Midbrain (tissue), 1 donor: Measurements from ENCODE around the gene PAK5.

Experiments
- DNase-seq: peaks from one replicate; lab custom pipeline; 2025; lab: John Stamatoyannopoulos, UW

Gene PAK5

GRCh38 chr20:9838378-9839295, at the start of gene PAK5:
TSS of gene PAK5 (minus strand) at chr20:9839076. CDS start at chr20:9644328, 194,748 bp downstream.
- peak; percentile 75 for DNase-seq

DNA sequence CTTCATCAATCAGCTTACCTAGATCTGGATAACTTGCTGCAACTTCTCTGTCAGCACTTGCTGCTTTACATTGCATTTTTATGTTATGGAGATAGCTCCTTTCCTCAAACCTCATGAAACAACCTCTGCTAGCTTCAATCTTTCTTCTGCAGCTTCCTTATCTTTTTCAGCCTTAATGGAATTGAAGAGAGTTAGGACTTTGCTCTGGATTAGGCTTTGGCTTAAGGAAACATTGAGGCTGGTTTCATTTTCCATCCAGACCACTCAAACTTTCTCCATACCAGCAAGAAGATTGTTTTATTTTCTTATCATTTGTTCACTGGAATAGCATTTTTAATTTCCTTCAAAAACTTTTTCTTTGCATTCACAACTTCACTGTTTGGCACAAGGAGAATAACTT, 48.8 kb upstream of the PAK5 start:
- DNase-seq: no peak

- no peak for DNase-seq
These were observed 47.4 kb upstream of the PAK5 start for GRCh38 chr20:9886227-9886626.

DNA sequence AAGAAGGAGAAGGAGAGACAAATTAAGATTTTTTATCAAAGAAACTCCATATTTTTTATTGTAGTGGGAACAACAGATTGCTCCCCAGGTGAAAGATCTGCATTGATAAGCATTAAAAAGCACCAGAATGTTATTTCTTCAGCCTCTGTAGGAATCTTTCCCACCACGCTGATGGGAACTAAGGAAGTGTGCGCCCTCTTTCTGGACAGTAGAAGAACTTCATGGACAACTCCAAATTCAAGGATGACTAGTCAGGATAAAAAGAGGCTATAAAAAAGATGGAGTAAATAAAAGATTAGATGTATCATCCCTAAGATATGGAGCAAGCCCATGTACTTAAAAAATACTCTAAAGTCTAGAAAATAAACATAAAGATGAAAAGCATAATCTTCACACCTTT, 45.8 kb upstream of the PAK5 start:
- DNase-seq: no peak

DNA sequence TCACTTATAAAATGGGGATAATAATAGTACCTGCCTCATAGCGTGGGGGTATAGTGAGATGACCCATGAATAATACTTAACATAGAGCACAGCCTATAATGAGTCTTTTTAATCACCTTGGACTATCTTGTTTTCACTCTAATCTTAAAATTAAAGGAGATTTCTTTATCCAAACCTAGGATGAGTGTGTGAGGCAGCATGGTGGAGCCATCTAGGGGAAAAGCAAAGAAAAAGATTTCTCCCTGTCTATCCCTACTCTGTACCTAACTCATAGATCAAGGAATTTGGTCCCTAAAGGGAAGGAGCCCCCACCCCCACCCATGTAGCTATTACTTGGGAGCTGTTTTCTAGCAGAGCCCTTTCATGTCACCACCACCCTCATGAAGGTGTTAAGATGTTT, 45.2 kb upstream of the PAK5 start:
- no peak for DNase-seq

GRCh38 chr20:9877932-9878495, 39.1 kb upstream of the PAK5 start:
- DNase-seq: no peak

- no peak for DNase-seq
These were observed 28.5 kb upstream of the PAK5 start for GRCh38 chr20:9867196-9867980.

GRCh38 chr20:9852566-9852965, 13.7 kb upstream of the PAK5 start:
- no peak for DNase-seq

GRCh38 chr20:9839626-9840025, 750 bp upstream of the PAK5 start:
- no peak for DNase-seq

GRCh38 chr20:9838035-9838377, 870 bp downstream of the PAK5 start:
- DNase-seq: no peak

DNA sequence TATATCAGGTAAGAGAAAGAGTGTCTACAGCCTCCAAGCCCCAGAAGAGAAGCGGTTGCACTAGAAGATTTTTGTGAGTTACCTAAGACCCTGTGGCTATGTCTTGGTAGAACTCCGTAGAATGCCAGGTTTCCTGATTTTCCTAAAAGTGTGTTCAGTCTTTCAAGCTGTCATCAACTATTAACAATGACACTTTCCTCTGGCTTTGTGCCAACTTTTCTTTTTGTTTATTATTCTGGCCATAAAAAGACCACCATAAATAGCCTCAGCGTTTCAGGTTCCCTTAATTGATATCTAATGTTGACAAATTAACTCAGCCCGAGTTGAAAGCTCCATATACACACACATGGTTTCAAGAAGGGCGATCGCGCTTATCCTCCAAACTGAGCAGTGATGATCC, 1.2 kb downstream of the PAK5 start:
- DNase-seq: no peak

DNA sequence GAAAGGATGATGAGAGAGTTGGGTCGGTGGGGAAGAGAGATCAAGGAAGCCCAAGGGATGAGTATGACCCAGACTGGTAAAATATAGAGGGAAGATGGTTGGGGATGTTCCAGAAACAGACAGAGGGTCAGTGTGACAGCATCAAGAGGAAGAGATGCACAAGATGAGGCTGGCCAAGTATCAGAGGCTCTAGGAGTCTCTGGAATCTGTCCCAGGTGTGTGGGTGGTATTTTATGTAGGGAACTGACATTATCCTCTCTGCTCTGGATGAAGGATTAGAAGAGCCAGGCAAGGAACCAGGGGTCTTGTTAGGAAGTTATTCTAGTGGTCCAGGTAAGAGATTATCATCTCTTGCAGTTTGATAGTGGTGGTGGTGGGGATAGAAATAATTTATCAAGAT, 3.6 kb downstream of the PAK5 start:
- no peak for DNase-seq

GRCh38 chr20:9831032-9831431, 7.8 kb downstream of the PAK5 start:
- DNase-seq: no peak

DNA sequence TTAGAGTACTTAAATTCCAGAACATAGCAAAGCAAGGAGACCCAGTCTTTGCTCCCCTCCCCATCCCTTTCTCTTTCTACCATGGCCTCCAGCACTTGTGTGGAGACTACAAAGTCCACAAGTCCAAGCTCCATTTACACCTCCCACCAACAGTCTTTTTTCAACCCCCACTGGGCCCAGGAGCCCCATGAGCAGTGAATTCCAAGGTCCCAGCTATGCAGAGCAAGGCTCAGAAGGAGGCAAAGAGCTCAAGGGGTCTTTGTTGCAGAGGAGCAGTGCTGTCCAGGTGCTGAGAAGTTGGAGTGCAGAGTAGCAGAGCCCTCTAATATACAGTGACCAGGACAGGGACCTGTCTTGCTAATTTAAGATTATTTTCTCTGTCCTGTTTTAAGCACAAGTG, 9.0 kb downstream of the PAK5 start:
- DNase-seq: no peak

DNA sequence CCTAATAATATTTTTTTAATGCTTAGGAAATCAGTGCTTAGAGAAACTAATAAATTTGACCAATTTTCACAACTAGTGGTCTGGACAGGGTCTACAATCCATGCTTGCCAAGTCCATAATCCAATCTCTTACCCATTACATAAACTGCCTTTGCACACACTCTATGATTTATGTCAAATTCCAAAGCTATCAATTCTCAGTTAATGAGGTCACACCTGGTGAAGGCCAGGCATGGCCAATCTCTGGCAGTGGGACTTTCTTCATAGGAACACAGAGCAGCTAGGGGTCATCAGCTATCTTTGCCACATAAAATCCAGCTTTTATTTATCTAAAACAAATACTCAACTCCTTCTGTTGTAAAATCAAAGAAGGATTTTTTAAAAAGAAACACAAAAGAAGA, 21.2 kb downstream of the PAK5 start:
- DNase-seq: no peak

- no peak for DNase-seq
These were observed 23.2 kb downstream of the PAK5 start for GRCh38 chr20:9815632-9816031.

DNA sequence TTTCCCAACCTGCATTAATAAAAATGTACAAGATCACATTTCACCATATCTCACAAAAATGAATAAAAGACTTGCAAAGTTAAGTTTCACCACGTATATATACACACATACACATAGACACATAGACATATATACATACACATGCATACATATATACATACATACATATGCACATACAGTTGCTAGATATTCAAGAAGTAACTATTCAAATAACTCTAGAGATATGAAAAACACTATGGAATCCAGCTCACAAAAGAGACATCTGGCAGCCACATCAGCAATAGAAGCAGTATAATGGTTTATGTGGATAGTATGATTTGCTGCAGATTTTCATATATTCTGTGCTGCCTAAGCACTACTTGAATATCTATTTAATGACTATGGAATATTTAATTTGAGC, 28.1 kb downstream of the PAK5 start:
- DNase-seq: no peak

DNA sequence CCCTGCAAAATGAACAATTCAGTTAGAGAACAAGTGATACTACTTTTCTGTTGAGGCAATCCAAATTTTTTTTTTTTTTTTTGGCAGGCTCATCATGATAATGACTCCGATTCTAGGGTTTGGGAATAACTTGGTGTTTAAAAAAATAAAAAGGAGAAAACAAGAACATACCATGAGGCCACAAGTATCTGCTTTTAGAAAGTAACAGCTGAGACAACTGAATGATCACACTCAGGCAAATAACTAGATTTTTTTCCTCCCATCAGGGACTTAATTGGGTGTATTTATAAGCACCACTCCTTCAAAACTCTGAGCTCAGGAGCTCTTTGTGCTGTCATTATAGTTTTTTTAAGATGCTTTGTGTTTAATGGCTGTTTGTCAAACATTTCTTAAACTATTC, 29.6 kb downstream of the PAK5 start:
- no peak for DNase-seq

DNA sequence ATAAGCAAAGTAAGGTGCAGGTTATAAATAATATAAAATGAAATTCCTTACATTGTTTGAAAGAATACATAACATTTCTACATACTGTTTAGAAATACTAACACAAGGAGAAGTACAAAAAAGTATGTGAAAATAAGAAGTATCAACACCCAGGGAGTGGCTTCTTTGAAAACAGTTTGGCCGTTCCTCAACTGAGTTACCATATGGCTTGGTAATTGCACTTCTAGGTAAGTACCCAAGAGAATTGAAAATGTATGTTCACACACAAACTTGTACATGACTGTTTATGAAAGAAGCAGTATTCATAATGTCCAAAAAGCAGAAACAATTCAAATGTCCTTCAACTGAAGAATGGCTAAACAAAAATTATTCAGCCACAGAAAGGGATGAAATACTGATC, 30.7 kb downstream of the PAK5 start:
- no peak for DNase-seq

DNA sequence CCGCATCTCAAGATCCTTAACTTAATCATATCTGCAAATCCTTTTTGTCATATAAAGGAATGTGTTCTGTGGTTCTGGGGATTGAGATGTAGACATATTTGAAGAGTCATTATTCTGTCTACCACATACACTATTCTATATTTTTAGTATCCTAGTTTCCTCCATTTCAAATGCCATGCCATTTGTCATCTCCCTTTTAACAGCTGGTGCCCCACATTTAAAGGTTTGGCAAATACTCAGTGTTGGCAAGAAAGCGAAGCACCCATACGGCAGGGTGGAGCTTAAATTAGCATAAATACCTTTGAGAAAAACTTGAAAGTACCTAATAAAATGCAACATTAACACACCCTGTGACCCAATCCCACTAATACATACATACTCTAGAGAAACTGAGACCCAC, 31.7 kb downstream of the PAK5 start:
- no peak for DNase-seq

DNA sequence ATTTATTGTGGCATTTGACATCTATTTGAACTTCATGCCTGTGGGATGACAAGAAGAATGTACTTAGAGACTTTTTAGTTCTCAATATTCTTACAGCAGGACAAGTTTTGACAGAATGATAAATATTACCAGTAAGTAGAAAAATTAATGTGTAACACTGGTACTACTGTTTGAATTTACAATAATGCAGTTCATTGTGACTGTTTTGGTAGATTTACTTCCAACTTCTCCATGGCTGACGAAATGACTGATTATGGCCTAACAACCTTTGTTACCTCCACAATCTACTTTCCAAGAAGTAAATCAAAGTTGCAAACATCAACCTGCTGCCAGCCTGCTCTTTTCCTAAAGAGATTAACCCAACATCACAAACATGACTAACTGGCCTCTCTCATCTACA, 38.5 kb downstream of the PAK5 start:
- DNase-seq: no peak

DNA sequence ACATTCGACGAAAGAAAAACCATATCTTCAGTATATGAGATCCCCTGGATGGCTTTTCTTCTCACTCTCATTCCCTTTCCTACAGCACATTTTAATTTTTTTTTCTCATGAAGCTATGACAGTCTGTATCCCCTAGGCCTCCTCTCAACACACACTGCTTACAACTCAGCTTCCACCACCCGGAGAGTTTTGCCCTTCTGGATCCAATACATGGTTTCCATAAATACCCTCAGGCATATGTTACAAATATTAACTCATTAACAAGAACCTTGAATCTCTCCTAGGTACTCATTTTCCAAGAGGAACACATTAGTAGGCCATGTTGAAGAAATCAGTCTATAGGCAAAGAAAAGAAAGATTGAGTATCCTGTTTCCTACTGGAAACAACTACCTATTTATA, 44.0 kb downstream of the PAK5 start:
- no peak for DNase-seq

- no peak for DNase-seq
These were observed 46.2 kb downstream of the PAK5 start for GRCh38 chr20:9792674-9793073.
